ENCODE data around the gene NBEA.

The NBEA gene

DNA sequence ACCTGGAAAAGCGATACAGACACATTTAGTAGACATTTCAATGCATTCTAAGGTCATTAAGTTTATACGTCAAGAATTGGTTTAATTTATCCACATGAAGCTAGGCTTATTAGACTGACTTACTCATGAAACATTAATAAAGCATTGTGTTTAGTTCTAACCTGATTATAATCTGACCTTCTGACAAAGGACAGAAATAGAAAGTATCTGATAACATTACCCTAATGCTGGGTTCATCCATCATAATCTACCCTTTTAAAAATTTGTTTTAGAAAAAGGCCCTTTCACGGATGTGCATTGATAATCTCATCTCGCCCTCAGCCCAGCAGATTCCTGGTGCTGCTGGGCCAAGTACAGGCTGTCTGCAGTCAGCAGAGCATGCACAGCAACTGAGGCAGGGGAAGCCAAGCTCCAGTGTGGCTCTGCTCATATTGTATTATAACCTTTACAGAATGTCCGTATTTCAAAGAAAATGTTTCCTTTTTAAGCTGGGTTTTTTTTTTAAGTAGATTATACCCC, 676.6 kb downstream of the NBEA start:
- H4K12ac ChIP-seq (ENCODE audit: low read depth, low read length) = no peak overlapping the region
- H3K4me3 ChIP-seq (ENCODE audit: low read depth, low read length) = no peak overlapping the region
- H3K4me1 ChIP-seq (ENCODE audit: control insufficient read depth in 1 of 2, insufficient read depth in 2 of 2, low read length in 2 of 2) = no peaks in the 10 kb centered on the region
- H3K79me2 ChIP-seq (ENCODE audit: control insufficient read depth, insufficient read depth, low read length, poor library complexity) = no peaks in the 10 kb centered on the region
- WGBS (ENCODE audit: extremely low coverage, insufficient coverage, insufficient read length) = no CpG with 5 or more reads among the region's 5 CpGs
- no peak overlapping the region for H3K4me2 ChIP-seq (ENCODE audit: low read length)
- no peak overlapping the region for H2AFZ ChIP-seq (ENCODE audit: insufficient read depth, low read length, poor library complexity)
- no peak overlapping the region for H2BK12ac ChIP-seq (ENCODE audit: low read length)
- no peaks in the 10 kb centered on the region for H3K36me3 ChIP-seq (ENCODE audit: control insufficient read depth in 1 of 2, insufficient read depth in 2 of 2, low read length in 2 of 2)
- no peaks in the 10 kb centered on the region for H3K27me3 ChIP-seq (ENCODE audit: insufficient read depth, low read length)
- no peak overlapping the region for H2BK5ac ChIP-seq (ENCODE audit: low read depth, low read length, poor library complexity)
- no peak overlapping the region for H2AK5ac ChIP-seq (ENCODE audit: low read length)
- H3K23ac ChIP-seq (ENCODE audit: low read length) = no peak overlapping the region
- DNase-seq = no peak
- no peak overlapping the region for H3K27ac ChIP-seq (ENCODE audit: low read depth, low read length)
- H3K4ac ChIP-seq (ENCODE audit: low read depth, low read length) = no peak overlapping the region
- no peak overlapping the region for H4K91ac ChIP-seq (ENCODE audit: low read depth, low read length)
- no peak overlapping the region for H4K8ac ChIP-seq (ENCODE audit: low read depth, low read length)
- H2BK120ac ChIP-seq (ENCODE audit: insufficient read depth, low read length, poor library complexity) = no peak overlapping the region
- no peak overlapping the region for H3K14ac ChIP-seq (ENCODE audit: low read length)
- H3K79me1 ChIP-seq (ENCODE audit: low read length) = no peaks in the 10 kb centered on the region
- H3K18ac ChIP-seq (ENCODE audit: low read length) = no peak overlapping the region
- no peaks in the 10 kb centered on the region for H3K9me3 ChIP-seq (ENCODE audit: insufficient read depth, low read depth, low read length)
- H3K9ac ChIP-seq (ENCODE audit: low read length) = no peak overlapping the region

DNA sequence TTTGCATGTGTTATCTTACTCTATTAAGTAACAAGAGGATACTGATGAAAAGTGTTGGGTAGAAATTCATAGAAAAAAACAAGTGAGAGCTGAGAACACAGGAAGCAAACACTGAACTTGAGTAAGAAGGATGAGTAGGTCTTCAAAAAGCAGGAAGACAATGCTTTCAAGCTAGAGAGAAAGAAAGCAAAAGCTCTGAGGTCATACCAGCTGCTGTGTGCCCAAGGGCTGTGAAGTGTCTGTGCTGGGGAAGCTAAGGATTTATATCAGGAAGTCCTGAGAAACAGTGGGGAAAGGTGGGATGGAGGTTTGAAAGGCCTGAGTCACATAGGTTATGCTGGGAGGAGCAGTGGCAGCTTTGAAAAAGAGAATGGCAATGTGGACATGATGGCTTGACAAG, 679.9 kb downstream of the NBEA start:
- no peaks in the 10 kb centered on the region for H3K27me3 ChIP-seq (ENCODE audit: insufficient read depth, low read length)
- no peak overlapping the region for H3K4me2 ChIP-seq (ENCODE audit: low read length)
- H4K91ac ChIP-seq (ENCODE audit: low read depth, low read length) = no peak overlapping the region
- DNase-seq = no peak
- no peak overlapping the region for H4K12ac ChIP-seq (ENCODE audit: low read depth, low read length)
- no peaks in the 10 kb centered on the region for H3K4me1 ChIP-seq (ENCODE audit: control insufficient read depth in 1 of 2, insufficient read depth in 2 of 2, low read length in 2 of 2)
- no peak overlapping the region for H3K14ac ChIP-seq (ENCODE audit: low read length)
- H3K27ac ChIP-seq (ENCODE audit: low read depth, low read length) = no peak overlapping the region
- no peaks in the 10 kb centered on the region for H3K79me2 ChIP-seq (ENCODE audit: control insufficient read depth, insufficient read depth, low read length, poor library complexity)
- no peaks in the 10 kb centered on the region for H3K79me1 ChIP-seq (ENCODE audit: low read length)
- no peaks in the 10 kb centered on the region for H3K36me3 ChIP-seq (ENCODE audit: control insufficient read depth in 1 of 2, insufficient read depth in 2 of 2, low read length in 2 of 2)
- H3K23ac ChIP-seq (ENCODE audit: low read length) = no peak overlapping the region
- no peak overlapping the region for H2BK12ac ChIP-seq (ENCODE audit: low read length)
- H3K18ac ChIP-seq (ENCODE audit: low read length) = no peak overlapping the region
- H2AFZ ChIP-seq (ENCODE audit: insufficient read depth, low read length, poor library complexity) = no peak overlapping the region
- H3K4ac ChIP-seq (ENCODE audit: low read depth, low read length) = no peak overlapping the region
- H3K9me3 ChIP-seq (ENCODE audit: insufficient read depth, low read depth, low read length) = no peaks in the 10 kb centered on the region
- no peak overlapping the region for H2BK120ac ChIP-seq (ENCODE audit: insufficient read depth, low read length, poor library complexity)
- no peak overlapping the region for H3K9ac ChIP-seq (ENCODE audit: low read length)
- no peak overlapping the region for H3K4me3 ChIP-seq (ENCODE audit: low read depth, low read length)
- H2AK5ac ChIP-seq (ENCODE audit: low read length) = no peak overlapping the region
- H2BK5ac ChIP-seq (ENCODE audit: low read depth, low read length, poor library complexity) = no peak overlapping the region
- no peak overlapping the region for H4K8ac ChIP-seq (ENCODE audit: low read depth, low read length)

DNA sequence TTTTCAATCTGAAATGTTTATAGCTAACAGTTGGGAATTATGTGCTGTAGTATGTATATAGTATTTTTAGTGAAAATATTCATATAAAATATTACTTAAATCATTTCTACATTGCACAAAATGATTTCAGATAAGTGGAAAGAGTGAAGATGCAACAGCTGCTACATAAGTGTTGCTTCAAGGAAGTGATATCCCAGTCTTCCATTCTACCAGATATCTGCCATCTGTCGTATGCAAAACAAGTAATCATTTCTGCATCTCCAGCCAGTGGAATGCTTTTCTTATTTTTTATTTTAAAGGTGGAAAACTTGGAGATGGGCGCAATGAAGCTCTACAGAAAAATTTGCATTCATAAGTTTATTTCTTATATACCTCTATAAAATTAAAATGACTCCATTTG, 687.0 kb downstream of the NBEA start:
- Histone ChIP-seq H3K4me3 (ENCODE audit: low read depth, low read length) (no peak overlapping the region), H2BK12ac (ENCODE audit: low read length) (no peak overlapping the region), H3K14ac (ENCODE audit: low read length) (no peak overlapping the region), H3K79me2 (ENCODE audit: control insufficient read depth, insufficient read depth, low read length, poor library complexity) (no peaks in the 10 kb centered on the region), H3K27me3 (ENCODE audit: insufficient read depth, low read length) (no peaks in the 10 kb centered on the region), H4K8ac (ENCODE audit: low read depth, low read length) (no peak overlapping the region), H3K4ac (ENCODE audit: low read depth, low read length) (no peak overlapping the region), H2AK5ac (ENCODE audit: low read length) (no peak overlapping the region), H3K27ac (ENCODE audit: low read depth, low read length) (no peak overlapping the region), H4K12ac (ENCODE audit: low read depth, low read length) (no peak overlapping the region), H3K9me3 (ENCODE audit: insufficient read depth, low read depth, low read length) (no peaks in the 10 kb centered on the region), H4K91ac (ENCODE audit: low read depth, low read length) (no peak overlapping the region), H3K9ac (ENCODE audit: low read length) (no peak overlapping the region), H3K4me1 (ENCODE audit: control insufficient read depth in 1 of 2, insufficient read depth in 2 of 2, low read length in 2 of 2) (no peaks in the 10 kb centered on the region), H2BK120ac (ENCODE audit: insufficient read depth, low read length, poor library complexity) (no peak overlapping the region), H2BK5ac (ENCODE audit: low read depth, low read length, poor library complexity) (no peak overlapping the region), H3K36me3 (ENCODE audit: control insufficient read depth in 1 of 2, insufficient read depth in 2 of 2, low read length in 2 of 2) (no peaks in the 10 kb centered on the region), H3K4me2 (ENCODE audit: low read length) (no peak overlapping the region), H3K79me1 (ENCODE audit: low read length) (no peaks in the 10 kb centered on the region), H3K23ac (ENCODE audit: low read length) (no peak overlapping the region), H2AFZ (ENCODE audit: insufficient read depth, low read length, poor library complexity) (no peak overlapping the region), H3K18ac (ENCODE audit: low read length) (no peak overlapping the region)
- WGBS (ENCODE audit: extremely low coverage, insufficient coverage, insufficient read length) = no CpG with 5 or more reads among the region's 2 CpGs
- no peak for DNase-seq

GRCh38 chr13:35630551-35631275, 688.6 kb downstream of the NBEA start:
- H3K79me2 ChIP-seq (ENCODE audit: control insufficient read depth, insufficient read depth, low read length, poor library complexity) = no peaks in the 10 kb centered on the region

More at GRCh38 chr13:35630551-35631275, 688.6 kb downstream of the NBEA start:
- Histone ChIP-seq H3K4me1 (ENCODE audit: control insufficient read depth in 1 of 2, insufficient read depth in 2 of 2, low read length in 2 of 2) (no peaks in the 10 kb centered on the region), H3K23ac (ENCODE audit: low read length) (no peak overlapping the region), H4K12ac (ENCODE audit: low read depth, low read length) (no peak overlapping the region), H3K36me3 (ENCODE audit: control insufficient read depth in 1 of 2, insufficient read depth in 2 of 2, low read length in 2 of 2) (no peaks in the 10 kb centered on the region), H3K9me3 (ENCODE audit: insufficient read depth, low read depth, low read length) (no peaks in the 10 kb centered on the region), H2BK5ac (ENCODE audit: low read depth, low read length, poor library complexity) (no peak overlapping the region), H3K9ac (ENCODE audit: low read length) (no peak overlapping the region), H4K91ac (ENCODE audit: low read depth, low read length) (no peak overlapping the region), H3K27ac (ENCODE audit: low read depth, low read length) (no peak overlapping the region), H3K4ac (ENCODE audit: low read depth, low read length) (no peak overlapping the region), H2BK12ac (ENCODE audit: low read length) (no peak overlapping the region), H2AFZ (ENCODE audit: insufficient read depth, low read length, poor library complexity) (no peak overlapping the region), H3K14ac (ENCODE audit: low read length) (no peak overlapping the region), H2BK120ac (ENCODE audit: insufficient read depth, low read length, poor library complexity) (no peak overlapping the region), H3K79me1 (ENCODE audit: low read length) (no peaks in the 10 kb centered on the region), H3K4me3 (ENCODE audit: low read depth, low read length) (no peak overlapping the region), H4K8ac (ENCODE audit: low read depth, low read length) (no peak overlapping the region), H3K27me3 (ENCODE audit: insufficient read depth, low read length) (no peaks in the 10 kb centered on the region), H2AK5ac (ENCODE audit: low read length) (no peak overlapping the region), H3K18ac (ENCODE audit: low read length) (no peak overlapping the region), H3K4me2 (ENCODE audit: low read length) (no peak overlapping the region)
- no CpG with 5 or more reads among the region's 5 CpGs for WGBS (ENCODE audit: extremely low coverage, insufficient coverage, insufficient read length)
- peak; percentile 24 to 71 for DNase-seq
